HepG2 (cell line): ENCODE measurements around the gene FRAS1. TPM values are rescaled to one million over a fixed set of nuclear protein-coding genes. Genes with fewer than 3 reads are reported as not detected.

Source experiments
- ADNP ChIP-seq: sonication (generic); formaldehyde crosslinking; IDR thresholded peaks from 2 replicates; pipeline ENCODE4 v1.4.0; 2020; ENCODE audit warnings: missing genetic modification reagents
- ARID4A ChIP-seq: sonication (generic); formaldehyde crosslinking; IDR thresholded peaks from 2 replicates; pipeline ENCODE4 v1.5.0; 2020; ENCODE audit warnings: mild to moderate bottlenecking, missing genetic modification reagents, borderline replicate concordance
- CREB1 ChIP-seq, 2 experiments: fragments of 450-650 bp in 1 of 2; IDR thresholded peaks; 2 replicates each; pipeline ENCODE4 v1.6.1; 2016 to 2017; ENCODE audit warnings: control low read depth in 1 of 2, mild to moderate bottlenecking in 1 of 2, missing compliant biosample characterization in 1 of 2, missing genetic modification characterization in 1 of 2
- ELF3 ChIP-seq: IDR thresholded peaks from 2 replicates; pipeline ENCODE4 v1.6.1; 2016; ENCODE audit warnings: missing genetic modification reagents, missing compliant biosample characterization
- IKZF1 ChIP-seq: fragments of 450-650 bp; IDR thresholded peaks from 2 replicates; pipeline ENCODE4 v1.7.1; 2016
- IRF2 ChIP-seq: IDR thresholded peaks from 2 replicates; pipeline ENCODE4 v1.6.1; 2018; ENCODE audit warnings: missing genetic modification reagents, missing compliant biosample characterization
- IRF9 ChIP-seq: sonication (generic); formaldehyde crosslinking; IDR thresholded peaks from 2 replicates; pipeline ENCODE4 v1.8.0; 2022; ENCODE audit warnings: missing genetic modification reagents, mild to moderate bottlenecking, borderline replicate concordance
- ISL2 ChIP-seq: sonication (generic); formaldehyde crosslinking; IDR thresholded peaks from 2 replicates; pipeline ENCODE4 v1.5.0; 2020; ENCODE audit warnings: missing genetic modification reagents
- NFE2L2 ChIP-seq: fragments of 150-350 bp; IDR thresholded peaks from 2 replicates; pipeline ENCODE4 v1.6.1; 2014; ENCODE audit warnings: low read length
- POGZ ChIP-seq: sonication (generic); formaldehyde crosslinking; IDR thresholded peaks from 2 replicates; pipeline ENCODE4 v1.4.0; 2020; ENCODE audit warnings: mild to moderate bottlenecking, missing genetic modification reagents
- REPIN1 ChIP-seq: sonication (generic); formaldehyde crosslinking; IDR thresholded peaks from 2 replicates; pipeline ENCODE4 v1.8.0; 2022; ENCODE audit warnings: missing genetic modification reagents, low read depth, mild to moderate bottlenecking, borderline replicate concordance
- SAP130 ChIP-seq: IDR thresholded peaks from 2 replicates; pipeline ENCODE4 v1.6.1; 2016; ENCODE audit warnings: low read depth
- TAF1 ChIP-seq: sonication (generic); formaldehyde crosslinking; IDR thresholded peaks from 2 replicates; pipeline ENCODE4 v1.4.0; 2020; ENCODE audit warnings: missing genetic modification reagents
- U2AF2 ChIP-seq: fragments of 200-400 bp; formaldehyde crosslinking; IDR thresholded peaks from 2 replicates; pipeline ENCODE4 v1.6.1; 2017; ENCODE audit warnings: low read depth, mild to moderate bottlenecking, low read length
- ZBTB8A ChIP-seq: sonication (generic); formaldehyde crosslinking; IDR thresholded peaks from 2 replicates; pipeline ENCODE4 v1.4.0; 2020; ENCODE audit warnings: mild to moderate bottlenecking, low read depth, missing genetic modification reagents, borderline replicate concordance
- ZMYM2 ChIP-seq: sonication (generic); formaldehyde crosslinking; IDR thresholded peaks from 2 replicates; pipeline ENCODE4 v1.8.0; 2022; ENCODE audit warnings: mild to moderate bottlenecking, missing genetic modification reagents
- ZNF224 ChIP-seq: sonication (generic); formaldehyde crosslinking; IDR thresholded peaks from 2 replicates; pipeline ENCODE4 v1.5.0; 2020; ENCODE audit warnings: mild to moderate bottlenecking, missing genetic modification reagents
- ZNF644 ChIP-seq: IDR thresholded peaks from 2 replicates; pipeline ENCODE4 v1.6.1; 2016; ENCODE audit warnings: low read depth
- ZSCAN29 ChIP-seq: sonication (generic); formaldehyde crosslinking; conservative IDR thresholded peaks from 2 replicates; pipeline ENCODE4 v1.4.0; 2020; ENCODE audit warnings: mild to moderate bottlenecking, missing genetic modification reagents
- polyA plus RNA-seq, 8 experiments: library from polyadenylated mRNA; depleted of rRNA in 3 of 8; stranded (reverse) in 7 of 8; unstranded in 1 of 8; fragments of >200 nt; fragmentation: Illumina TruSeq in 4 of 8; extraction: Trizol in 4 of 8; gene quantifications; 2 replicates each; pipeline versions ENCODE4 v1.2.1 to v1.2.3, GENCODE V29; 2011 to 2016; ENCODE audit warnings: low read depth in 4 of 8, missing spikeins in 1 of 8, mixed read lengths in 1 of 8; ENCODE audit not compliant: insufficient read depth in 1 of 8
- total RNA-seq, 5 experiments: library from RNA; depleted of rRNA; stranded (reverse); fragments of >200 nt; fragmentation: Illumina TruSeq; extraction: Trizol; gene quantifications; 2 replicates each; pipeline ENCODE4 v1.2.3, GENCODE V29; 2016; ENCODE audit warnings: low read depth in 1 of 5
- TF ChIP-seq, protein P1 (sequence below): conservative IDR thresholded peaks from 2 replicates; pipeline ENCODE4 v1.6.1; 2018; ENCODE audit warnings: missing genetic modification reagents

Gene FRAS1
- total and polyA plus RNA-seq, 2 of the 13 experiments (the other 11 are each of a cell fraction or from before 2014, with no cell fraction given): 22.5 to 31.6 TPM

GRCh38 chr4:78136109-78137081 is 79.3 kb downstream of the FRAS1 start (continued):
- no peak for TF ChIP-seq IRF9 (CRISPR knock-in tag)
- TF ChIP-seq ELF3 (CRISPR knock-in tag): peak; percentile 70
- TF ChIP-seq ISL2 (CRISPR knock-in tag): no peak; the same call in 1 of the 2 replicates
- no peak for TF ChIP-seq IKZF1
- TF ChIP-seq REPIN1: peak; percentile 34; the same call in 1 of the 2 replicates
- TF ChIP-seq NFE2L2: peak; percentile 90
- TF ChIP-seq, protein P1, sequence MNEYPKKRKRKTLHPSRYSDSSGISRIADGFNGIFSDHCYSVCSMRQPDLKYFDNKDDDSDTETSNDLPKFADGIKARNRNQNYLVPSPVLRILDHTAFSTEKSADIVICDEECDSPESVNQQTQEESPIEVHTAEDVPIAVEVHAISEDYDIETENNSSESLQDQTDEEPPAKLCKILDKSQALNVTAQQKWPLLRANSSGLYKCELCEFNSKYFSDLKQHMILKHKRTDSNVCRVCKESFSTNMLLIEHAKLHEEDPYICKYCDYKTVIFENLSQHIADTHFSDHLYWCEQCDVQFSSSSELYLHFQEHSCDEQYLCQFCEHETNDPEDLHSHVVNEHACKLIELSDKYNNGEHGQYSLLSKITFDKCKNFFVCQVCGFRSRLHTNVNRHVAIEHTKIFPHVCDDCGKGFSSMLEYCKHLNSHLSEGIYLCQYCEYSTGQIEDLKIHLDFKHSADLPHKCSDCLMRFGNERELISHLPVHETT (CRISPR knock-in tag): no peak
- TF ChIP-seq U2AF2: no peak
- TF ChIP-seq ZBTB8A (CRISPR knock-in tag): no peak
- TF ChIP-seq CREB1 (IDR thresholded peaks at IDR 0.05): no peak
- peak; percentile 69 for TF ChIP-seq CREB1 (CRISPR knock-in tag; IDR thresholded peaks at IDR 0.05)
- TF ChIP-seq TAF1 (CRISPR knock-in tag): peak; percentile 41; the same call in 1 of the 2 replicates
- TF ChIP-seq POGZ (CRISPR knock-in tag): peak; percentile 60; the same call in 1 of the 2 replicates
- no peak; the same call in 1 of the 2 replicates for TF ChIP-seq ZNF224 (CRISPR knock-in tag)
- peak; percentile 33 for TF ChIP-seq IRF2 (CRISPR knock-in tag)
- peak; percentile 70 for TF ChIP-seq SAP130 (CRISPR knock-in tag)
- peak; percentile 71; the same call in 1 of the 2 replicates for TF ChIP-seq ADNP (CRISPR knock-in tag)
- TF ChIP-seq ZNF644 (CRISPR knock-in tag): peak; percentile 89
- 0 out of 2 replicates have a peak, but pooled peaks have one; percentile 26 for TF ChIP-seq ZMYM2 (CRISPR knock-in tag)
- peak; percentile 37; the same call in 1 of the 2 replicates for TF ChIP-seq ARID4A
- no peak for TF ChIP-seq ZSCAN29 (CRISPR knock-in tag)
